Adrenal gland (tissue), 5 donors: ENCODE measurements around the gene TERB2.
"Not testable (repeated sequence)": the region's sequence is repeated elsewhere in the genome, so short reads cannot be mapped to it uniquely, and the experiment has no call there.

ENCODE experiments used
- CTCF ChIP-seq, 6 experiments: fragments of 450-650 bp in 4 of 6; fragments of 200-600 bp in 2 of 6; sonication (generic) in 1 of 6; IDR thresholded peaks; 1 replicate in 5 of 6; 2 replicates in 1 of 6; pipeline versions ENCODE4 v1.5.1 to v1.8.0; 2016 to 2021; ENCODE audit warnings: antibody characterized with exemption in 6 of 6, mild to moderate bottlenecking in 2 of 6, moderate library complexity in 1 of 6
- POLR2A ChIP-seq, 2 donors: fragments of 450-650 bp; IDR thresholded peaks; one replicate each; pipeline ENCODE4 v1.6.1; 2017; ENCODE audit warnings: antibody characterized with exemption in 2 of 2, mild to moderate bottlenecking in 2 of 2, moderate library complexity in 1 of 2
- donor health status: DM: no; HTN: no; CAD: no.

DNA sequence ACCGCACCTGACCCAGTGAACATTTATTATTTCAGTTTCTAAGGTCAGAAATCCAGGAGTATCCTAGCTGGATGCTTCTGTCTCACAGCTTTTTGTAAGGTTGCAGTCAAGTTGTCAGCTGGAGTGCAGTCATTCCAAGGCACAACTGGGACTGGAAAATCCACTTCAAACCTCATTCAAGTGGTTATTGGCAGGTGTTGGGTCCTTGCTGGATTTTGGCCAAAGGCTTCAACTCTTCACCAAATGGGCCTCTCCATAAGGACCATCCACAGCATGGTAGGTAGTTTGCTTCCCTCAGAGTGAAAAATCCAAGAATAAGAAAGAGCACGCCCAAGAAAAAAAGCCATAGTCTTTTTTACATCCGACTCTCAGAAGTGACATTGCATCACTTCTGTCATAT lies 19.7 kb downstream of the TERB2 start:
- not testable (repeated sequence) for TF ChIP-seq CTCF, POLR2A (IDR thresholded peaks at IDR 0.05)
